Stimulated activated CD4-positive, alpha-beta T cell treated with anti-CD3 and anti-CD28 coated beads, TNF-alpha, amount 100 ng/mL, for 1 hour (primary cell): ENCODE results near the gene DNMBP.
A peak's percentile ranks its signal among the peaks of the same experiment; 100 is the strongest.
"Not testable (repeated sequence)": the region's sequence is repeated elsewhere in the genome, so short reads cannot be mapped to it uniquely, and the experiment has no call there.

Experiments used
- DNase-seq, 3 donors: peaks; one replicate each; pipeline ENCODE4 v3.0.0-alpha.2; 2020; ENCODE audit warnings: low read depth in 3 of 3, low spot score in 1 of 3

The DNMBP gene

DNA sequence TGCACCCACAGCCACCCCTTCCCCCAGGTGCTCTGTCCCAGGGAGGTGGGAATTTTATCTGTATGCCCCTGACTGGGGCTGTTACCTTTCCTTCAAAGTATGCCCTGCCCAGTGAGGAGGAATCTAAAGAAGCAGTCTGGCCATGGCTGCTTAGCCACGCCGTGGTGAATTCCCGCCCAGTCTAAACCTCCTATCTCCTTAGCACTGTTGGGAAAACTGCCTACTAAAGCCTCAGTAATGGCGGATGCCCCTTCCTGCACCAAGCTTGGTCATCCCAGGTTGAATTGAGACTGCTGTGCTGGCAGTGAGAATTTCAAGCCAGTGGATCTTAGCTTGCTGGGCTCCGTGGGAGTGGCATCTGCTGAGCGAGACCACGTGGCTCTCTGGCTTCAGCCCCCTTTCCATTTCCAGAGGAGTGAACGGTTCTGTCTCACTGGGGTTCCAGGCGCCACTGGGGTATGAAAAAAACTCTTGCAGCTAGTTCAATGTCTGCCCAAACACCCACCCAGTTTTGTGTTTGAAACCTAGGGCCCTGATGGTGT is 140.1 kb downstream of the DNMBP start:
- no peak for DNase-seq

DNA sequence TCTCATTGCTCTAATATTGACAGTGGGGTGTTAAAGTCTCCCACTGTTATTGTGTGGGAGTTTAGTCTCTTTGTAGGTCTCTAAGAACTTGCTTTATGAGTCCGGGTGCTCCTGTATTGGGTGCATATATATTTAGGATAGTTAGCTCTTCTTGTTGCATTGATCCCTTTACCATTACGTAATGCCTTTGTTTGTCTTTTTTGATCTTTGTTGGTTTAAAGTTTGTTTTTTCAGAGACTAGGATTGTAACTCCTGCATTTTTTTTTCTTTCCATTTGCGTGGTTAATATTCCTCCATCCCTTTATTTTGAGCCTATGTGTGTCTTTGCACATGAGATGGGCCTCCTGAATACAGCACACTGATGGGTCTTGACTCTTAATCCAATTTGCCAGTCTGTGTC is 142.5 kb downstream of the DNMBP start:
- DNase-seq = not testable (repeated sequence)

DNA sequence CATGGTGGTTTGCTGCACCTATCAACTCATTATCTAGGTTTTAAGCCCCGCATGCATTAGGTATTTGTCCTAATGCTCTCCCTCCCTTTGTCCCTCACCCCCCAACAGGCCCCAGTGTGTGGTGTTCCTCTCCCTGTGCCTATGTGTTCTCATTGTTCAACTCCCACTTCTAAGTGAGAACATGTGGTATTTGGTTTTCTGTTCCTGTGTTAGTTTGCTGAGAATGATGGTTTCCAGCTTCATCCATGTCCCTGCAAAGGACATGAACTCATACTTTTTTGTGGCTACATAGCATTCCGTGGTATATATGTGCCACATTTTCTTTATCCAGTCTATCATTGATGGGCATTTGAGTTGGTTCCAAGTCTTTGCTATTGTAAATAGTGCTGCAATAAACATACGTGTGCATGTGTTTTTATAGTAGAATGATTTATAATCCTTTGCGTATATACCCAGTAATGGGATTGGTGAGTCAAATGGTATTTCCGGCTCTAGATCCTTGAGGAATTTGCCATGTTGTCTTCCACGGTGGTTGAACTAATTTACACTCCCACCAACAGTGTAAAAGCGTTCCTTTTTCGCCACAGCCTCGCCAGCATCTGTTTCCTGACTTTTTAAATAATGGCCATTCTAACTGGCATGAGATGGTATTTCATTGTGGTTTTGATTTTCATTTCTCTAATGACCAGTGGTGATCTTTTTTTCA is 146.1 kb downstream of the DNMBP start:
- DNase-seq = not testable (repeated sequence)

DNA sequence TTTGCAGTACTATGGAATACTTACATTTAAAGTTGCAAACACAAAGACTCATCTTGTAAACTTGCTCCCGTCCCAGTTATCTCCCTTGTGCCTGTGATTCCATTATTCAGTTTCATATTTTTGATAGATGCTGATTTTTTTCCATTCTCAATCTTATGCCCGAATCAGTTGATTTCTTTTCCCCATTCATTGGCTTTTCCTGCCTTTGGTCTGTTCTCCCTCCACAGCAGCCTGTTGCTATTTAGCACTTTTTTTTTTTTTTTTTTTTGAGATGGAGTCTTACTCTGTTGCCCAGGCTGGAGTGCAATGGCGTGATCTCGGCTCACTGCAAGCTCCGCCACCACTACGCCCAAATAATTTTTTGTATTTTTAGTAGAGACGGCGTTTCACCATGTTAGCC is 149.3 kb downstream of the DNMBP start:
- no peak for DNase-seq

DNA sequence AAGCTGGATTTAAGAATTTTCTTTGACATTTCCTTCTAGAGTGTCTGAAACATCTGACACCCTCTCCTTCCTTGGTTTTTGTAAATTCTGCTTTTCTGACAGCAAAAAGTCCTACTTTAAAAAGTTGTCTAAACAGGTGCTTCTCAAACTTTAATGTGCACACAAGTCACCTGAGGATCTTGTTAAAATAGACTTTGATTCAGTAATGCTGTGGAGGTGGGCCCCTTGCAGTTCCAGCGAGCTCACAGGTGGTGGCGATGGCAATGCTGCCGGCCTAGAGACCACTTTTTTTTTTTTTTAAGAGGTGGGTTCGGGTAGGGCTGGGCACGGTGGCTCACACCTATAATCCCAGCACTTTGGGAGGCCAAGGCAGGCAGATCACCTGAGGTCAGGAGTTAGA is 150.2 kb downstream of the DNMBP start:
- no peak for DNase-seq

DNA sequence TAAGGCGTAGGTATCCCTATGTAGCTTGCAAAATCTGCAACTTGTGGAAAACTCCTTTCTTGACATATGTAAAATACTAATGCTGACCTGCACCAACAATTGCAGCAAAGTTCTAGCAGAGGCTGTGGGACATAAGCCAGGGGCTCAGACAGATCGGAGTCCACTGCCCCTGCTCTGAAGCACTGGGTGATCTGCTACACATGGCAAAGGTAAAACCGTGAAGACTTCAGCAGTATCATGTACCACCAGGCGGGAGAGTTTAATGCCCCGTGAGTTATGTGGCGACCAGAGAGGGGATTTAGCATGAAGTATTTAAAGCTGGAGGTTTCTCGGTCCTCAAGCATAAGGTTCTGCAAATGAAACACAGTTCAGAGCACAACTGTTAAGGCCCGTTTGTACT is 150.9 kb downstream of the DNMBP start:
- no peak for DNase-seq

DNA sequence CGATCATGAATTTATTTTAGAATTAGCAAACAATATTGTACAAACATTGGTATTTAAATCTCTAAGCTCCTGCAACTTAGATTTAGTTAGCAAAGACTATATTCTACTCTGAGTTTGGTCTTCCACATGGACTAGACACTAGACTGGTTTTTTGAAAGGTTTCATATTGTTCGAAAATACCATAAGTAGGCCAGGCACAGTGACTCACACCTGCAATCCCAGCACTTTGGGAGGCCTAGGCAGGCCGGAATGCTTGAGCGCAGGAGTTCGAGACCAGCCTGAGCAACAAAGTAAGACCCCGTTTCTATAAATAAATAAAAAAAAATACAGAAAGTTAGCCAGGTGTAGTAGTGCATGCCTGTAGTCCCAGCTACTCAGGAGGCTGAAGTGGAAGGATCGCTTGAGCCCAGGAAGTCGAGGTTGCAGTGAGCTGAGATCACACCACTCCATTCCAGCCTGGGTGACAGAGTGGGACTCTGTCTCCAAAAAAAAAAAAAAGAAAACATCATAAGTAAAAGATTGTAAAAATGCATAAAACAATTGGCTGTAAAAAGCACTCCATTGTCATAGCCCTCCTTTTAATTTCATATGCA is 154.2 kb downstream of the DNMBP start:
- no peak for DNase-seq

DNA sequence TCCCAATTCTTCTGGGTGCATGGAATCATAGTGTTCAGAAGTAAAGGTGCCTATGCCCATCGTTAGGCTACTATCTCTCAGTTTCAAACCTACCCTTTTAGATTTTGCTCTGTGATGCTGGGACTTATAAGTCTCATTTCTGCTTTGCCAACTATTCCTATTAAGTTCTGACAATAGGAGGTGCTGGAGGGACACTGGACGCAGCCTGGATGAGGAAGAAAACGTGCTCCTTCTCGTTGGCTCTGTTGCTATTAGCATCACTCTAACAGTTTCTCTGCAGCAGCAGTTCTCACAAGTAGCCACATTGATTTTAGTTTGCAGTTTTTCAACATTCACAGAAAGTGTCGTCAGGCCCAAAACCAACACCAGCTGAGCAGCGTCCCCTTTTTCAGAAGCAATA is 154.9 kb downstream of the DNMBP start:
- DNase-seq = no peak

DNA sequence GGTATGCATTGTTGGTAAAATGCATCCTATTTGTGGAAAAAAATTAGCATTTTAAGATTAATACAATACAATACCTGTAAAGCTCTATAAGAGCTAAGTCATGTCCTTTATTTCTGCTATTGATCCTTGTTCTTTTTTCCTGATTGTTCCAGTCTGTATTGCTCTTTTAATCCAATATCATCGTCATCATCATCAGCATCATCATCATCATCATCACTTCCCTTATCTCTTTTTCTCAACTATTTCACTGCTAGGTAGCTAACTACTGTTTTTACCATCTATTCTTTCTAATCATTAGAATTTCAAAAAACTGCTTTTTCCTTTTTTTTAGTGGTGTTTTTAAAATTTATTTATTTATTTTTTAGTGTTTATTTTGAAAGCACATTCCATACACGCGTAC is 156.1 kb downstream of the DNMBP start:
- no peak for DNase-seq

DNA sequence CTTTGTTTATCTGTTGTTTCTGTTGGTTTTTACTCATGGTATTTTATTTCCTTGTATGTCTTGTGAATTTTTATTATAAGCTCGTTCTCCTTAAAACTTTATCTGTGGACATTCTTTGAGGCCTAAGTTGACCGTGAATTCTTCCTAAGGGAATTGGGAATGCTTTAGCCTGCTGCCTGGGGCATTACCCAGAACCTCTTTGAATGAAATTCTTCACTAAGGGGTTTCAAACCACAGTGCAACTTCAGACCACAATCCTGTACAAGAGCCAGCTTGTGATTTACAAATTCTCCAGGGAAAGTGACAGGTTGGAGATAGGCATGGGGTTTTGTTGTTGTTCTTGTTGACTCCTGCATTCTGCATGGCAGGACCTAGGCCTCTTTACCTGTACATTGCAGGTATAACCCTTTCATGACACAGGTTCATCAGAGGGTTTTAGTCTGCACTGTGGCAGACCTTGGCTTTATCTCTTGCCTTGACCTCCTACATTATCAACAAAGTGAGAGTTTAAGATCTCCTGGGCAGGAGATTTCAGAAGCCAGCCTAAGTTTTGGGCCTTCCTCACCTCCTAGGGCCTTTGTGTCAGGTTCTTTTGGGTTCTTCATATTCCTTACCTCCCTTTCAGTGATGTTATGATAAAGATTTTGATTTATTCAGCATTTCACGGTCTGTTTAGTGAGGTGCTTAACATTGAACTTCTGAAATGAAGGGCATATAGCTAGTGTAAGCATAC is 157.1 kb downstream of the DNMBP start:
- no peak for DNase-seq

DNA sequence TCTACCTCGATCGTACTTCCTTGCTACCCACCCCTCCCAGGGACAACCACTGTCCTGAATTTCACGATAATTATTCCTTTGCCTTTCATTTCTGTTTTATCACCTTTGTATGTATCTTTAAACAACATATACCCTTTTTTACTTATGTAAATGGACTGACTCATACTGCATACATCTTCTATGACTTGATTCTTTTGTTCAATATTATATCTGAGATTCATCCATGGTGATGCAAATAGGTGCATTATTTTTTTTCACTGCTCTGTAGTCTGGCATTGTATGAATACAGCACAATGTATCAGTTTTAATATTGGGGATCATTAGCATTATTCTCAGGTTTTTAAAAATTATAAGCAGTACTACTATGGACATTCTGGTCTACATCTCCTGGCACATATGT is 157.9 kb downstream of the DNMBP start:
- DNase-seq = no peak

DNA sequence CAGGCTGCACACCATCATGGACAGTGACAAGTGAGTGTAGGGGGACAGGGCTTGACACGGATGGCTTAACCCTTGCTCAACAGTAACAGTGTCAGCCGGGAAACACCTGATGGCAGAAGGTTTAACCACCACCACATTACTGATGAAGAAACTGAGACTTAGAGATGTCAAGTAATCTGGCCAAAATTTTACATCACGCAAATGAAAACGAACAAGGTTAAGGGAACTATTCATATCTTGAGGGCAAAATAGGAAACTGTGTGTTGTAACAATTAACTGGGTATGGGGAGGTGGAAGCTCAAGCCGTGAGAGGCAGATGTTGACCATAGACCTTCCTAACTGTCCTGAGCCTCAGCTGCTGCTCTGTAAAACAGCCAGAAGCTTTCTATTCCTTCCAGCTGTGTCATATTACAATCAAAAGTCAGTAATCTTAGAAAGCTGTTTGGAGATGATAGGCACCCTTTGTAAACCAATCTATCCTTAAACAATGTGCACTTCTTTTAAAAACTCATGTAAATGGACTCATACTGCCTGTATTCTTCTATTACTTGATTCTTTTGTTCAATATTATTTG is 158.9 kb downstream of the DNMBP start:
- no peak for DNase-seq

DNA sequence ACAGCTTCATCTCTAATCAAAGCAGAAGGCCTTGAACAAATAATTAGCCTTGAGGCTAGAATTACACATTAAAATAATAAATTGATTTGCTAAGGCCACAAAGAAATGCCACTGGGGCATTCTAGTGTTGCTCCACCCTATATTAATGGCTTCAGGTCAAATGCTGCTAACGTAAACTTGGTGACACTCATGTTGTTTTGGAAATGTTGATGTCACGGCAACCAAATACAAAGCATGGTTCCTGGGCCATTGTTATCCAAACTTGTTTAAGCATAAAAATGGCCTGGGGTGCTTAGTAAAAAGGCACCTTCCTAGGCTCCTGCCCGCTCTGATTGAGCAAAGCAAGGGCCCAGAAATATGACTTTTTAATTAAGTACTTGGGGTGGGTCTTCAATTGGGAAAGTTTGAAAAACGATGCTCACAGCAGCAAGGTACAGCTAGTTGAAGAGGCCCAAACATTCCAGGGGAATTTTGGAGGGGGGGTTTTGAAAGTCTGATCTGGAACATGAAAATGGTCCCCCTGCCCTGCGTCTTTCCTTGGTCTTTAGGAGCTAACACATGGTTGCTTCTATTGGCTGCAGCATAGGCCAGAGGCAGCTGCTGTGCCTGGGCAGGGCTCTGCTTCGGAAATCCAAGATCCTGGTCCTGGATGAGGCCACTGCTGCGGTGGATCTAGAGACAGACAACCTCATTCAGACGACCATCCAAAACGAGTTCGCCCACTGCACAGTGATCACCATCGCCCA is 159.6 kb downstream of the DNMBP start:
- no peak for DNase-seq

DNA sequence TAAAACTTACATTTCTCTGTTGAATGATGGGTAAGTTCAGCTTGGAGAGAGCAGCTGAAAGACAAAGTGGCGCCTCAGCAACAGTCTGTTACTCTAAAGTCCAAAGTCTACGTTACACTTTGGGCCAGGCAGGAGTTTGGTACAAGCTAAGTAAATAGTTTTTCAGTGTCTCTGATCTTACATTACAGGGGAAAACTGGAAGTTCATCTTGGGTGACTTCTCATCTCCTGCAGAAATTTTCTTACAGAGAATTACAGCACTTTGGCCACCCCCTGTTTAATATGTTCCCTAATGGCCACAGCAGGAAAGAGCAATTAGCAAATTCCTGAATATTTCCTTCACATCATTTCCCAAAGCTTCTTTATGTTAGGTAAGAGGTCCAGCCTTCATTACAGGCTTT is 160.2 kb downstream of the DNMBP start:
- no peak for DNase-seq

DNA sequence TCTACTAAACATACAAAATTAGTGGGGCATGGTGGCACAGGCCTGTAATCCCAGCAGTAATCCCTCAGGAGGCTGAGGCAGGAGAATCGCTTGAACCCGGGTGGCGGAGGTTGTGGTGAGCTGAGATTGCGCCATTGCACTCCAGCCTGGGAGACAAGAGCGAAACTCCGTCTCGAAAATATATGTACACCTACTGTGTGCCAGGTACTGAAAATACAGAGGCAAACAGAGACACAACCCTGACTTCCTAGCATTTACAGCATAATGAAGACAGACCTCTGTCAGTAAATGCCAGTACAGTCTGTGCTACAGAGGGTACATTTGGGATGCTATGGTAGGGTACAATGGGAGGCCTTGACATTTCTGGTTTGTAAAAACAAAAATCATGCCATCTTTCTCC is 160.7 kb downstream of the DNMBP start:
- DNase-seq = no peak

DNA sequence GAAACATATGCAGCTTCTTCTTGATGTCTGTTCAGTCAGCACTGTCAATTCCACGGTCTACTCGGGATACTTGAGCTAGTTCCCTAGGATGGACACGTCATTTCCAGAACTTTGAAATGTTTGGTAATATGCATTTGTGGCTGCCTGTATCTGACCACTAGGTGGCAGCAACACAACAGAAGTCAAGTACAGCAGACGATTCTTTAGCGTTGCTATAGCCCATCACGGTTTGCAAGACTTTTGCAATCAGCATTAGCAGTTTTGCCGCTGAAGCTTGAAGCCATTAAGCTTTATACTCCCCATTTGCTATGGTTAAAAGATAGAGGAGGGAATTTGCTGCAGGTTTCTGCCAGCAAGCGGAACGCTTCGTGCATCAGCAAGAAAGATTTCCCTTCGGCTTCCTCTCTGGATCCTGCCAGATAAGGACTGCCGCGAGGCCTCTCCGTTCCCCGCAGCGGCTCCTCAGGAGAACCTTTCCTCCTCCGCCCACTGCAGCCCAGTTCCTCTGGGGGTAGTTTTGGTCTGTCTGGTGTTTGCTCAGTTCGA is 163.8 kb downstream of the DNMBP start:
- peak; percentile 17 to 37 (median 24) for DNase-seq

DNA sequence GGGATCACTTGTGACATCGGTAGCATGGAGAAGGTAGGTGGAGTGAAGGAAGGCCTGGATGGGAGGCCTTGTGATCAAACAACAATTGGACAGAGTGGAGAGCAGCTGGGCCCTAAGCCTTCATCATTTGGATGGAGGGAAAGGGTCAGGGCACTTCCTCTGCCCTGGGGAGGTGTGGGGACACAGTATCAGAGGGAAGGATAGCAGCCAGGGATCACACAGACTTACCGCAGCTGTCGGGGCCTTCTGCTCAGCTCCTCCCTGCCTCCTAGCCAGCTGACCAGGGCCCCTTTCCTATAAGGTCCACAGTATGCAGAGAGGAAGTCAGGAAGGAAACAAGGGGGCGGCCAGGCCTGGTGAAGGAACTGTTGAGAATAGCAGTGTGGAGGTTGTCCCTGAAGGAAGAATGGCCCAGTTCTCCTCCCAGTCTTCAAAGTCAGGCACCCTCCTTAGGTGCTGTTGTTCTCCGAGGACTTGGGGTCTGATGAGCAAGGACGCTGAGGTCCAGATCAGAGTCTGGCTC is 165.3 kb downstream of the DNMBP start:
- no peak for DNase-seq

DNA sequence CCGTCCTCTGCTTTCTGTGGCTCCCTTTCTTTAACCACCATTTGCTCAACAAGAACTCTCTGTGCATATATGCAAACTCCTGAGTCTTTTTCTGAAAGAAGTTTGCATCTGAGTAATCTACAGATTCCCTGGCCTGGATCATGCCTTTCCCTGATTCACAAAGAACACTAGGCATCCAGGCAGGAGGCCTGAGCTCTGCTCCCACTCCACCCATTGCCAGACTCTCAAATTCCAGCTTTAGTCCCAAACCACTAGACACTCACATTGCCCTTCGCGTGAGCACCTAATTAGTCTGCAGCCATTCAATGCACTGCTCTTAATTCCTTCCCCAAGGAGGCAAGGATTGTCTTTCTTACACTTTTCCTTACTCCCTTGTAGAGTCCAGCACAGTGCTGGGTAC is 166.4 kb downstream of the DNMBP start:
- DNase-seq = no peak

DNA sequence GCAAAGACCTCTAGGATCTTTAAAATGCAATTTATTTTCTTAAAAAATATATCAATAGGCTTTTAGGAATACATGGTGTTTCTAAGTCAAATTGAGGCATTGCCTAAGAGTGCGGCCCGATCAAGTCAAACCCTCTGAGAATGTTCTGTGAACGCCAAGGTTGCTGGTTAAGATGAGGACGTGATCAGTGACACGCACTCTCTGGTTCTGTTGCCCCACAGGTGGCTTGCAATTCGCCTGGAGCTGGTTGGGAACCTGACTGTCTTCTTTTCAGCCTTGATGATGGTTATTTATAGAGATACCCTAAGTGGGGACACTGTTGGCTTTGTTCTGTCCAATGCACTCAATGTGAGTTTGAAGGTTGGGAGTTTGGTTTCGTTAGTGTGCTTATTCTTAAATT is 168.0 kb downstream of the DNMBP start:
- no peak for DNase-seq

DNA sequence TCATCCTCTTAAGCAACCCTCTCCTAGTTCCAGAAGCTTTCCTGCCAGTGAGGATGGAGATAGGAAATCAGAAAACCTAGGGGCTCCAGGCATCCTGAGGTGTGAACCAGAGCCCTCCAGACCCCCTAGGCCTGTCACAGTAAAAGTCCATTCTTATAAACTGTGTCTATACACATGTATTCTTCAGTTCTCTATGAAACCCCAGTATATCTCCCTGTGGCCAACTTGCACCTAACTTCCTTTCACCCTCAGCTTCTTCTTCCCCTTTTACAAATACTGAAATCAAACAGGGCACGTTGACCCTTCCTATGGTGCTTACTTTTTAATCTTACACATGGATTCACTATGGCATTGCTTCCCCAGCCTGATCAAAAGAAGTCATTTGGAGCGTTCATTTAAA is 168.9 kb downstream of the DNMBP start:
- DNase-seq = not testable (repeated sequence)

DNA sequence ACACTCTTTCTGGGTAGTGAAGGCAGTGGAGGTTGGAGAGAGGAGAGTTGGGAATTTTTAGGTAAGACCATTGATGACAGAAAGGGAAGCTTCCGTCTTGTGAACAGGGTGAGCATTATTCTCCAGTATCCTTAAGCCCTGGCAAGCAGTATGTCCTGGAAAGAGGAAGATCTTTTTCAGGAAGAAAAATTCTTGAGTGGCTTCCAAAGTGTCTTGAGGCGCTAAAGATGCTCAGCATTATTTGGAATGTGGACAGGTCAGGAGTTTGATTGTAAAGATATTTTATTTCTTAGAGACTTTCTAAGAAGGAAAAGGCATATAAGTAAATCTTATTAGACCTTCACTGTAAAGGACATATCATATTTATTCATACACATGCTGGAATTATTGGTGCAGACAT is 173.0 kb downstream of the DNMBP start:
- no peak for DNase-seq
